Neural cell (in vitro differentiated cells): ENCODE measurements around the gene RANGRF. TPM values are rescaled to one million over a fixed set of nuclear protein-coding genes. Genes with fewer than 3 reads are reported as not detected.
A peak's percentile ranks its signal among the peaks of the same experiment; 100 is the strongest.

ENCODE experiments used
- H2AFZ ChIP-seq: fragments of 200-600, 300-800 bp; sonication (generic), shearing (Covaris generic); 2 replicates; pipeline ENCODE4 v1.6.0; 2014; ENCODE audit warnings: low read depth, mild to moderate bottlenecking, antibody characterized with exemption, low read length, moderate library complexity
- H3F3A ChIP-seq: fragments of 200-600 bp; shearing (Covaris generic); 2 replicates; pipeline ENCODE4 v1.6.1; 2016; ENCODE audit warnings: mild to moderate bottlenecking, moderate library complexity, mixed read lengths, antibody characterized with exemption, low read length; ENCODE audit not compliant: insufficient read depth, poor library complexity, severe bottlenecking
- H3K27ac ChIP-seq: fragments of 200-600, 300-800 bp; sonication (generic), shearing (Covaris generic); 2 replicates; pipeline ENCODE4 v1.5.1; 2014; ENCODE audit warnings: mild to moderate bottlenecking, low read length, moderate library complexity
- H3K27me3 ChIP-seq: fragments of 300-800, 200-600 bp; sonication (generic), shearing (Covaris generic); 2 replicates; pipeline ENCODE4 v1.6.0; 2014; ENCODE audit warnings: mild to moderate bottlenecking, low read depth, low read length, moderate library complexity; ENCODE audit not compliant: insufficient read depth
- H3K36me3 ChIP-seq: fragments of 300-800, 200-600 bp; sonication (generic), shearing (Covaris generic); 2 replicates; pipeline ENCODE4 v1.5.1; 2014; ENCODE audit warnings: mild to moderate bottlenecking, antibody characterized with exemption, low read length, moderate library complexity; ENCODE audit not compliant: insufficient read depth
- H3K4me2 ChIP-seq: fragments of 300-800, 200-600 bp; sonication (generic), shearing (Covaris generic); 2 replicates; pipeline ENCODE4 v1.6.0; 2014; ENCODE audit warnings: mild to moderate bottlenecking, low read length
- H3K4me3 ChIP-seq: fragments of 300-800, 200-600 bp; sonication (generic), shearing (Covaris generic); 2 replicates; pipeline ENCODE4 v1.5.1; 2014; ENCODE audit warnings: mild to moderate bottlenecking, low read length, moderate library complexity
- H3K79me2 ChIP-seq: fragments of 200-600 bp; shearing (Covaris generic); replicated peaks from 2 replicates; pipeline ENCODE4 v1.6.0; 2014; ENCODE audit warnings: mild to moderate bottlenecking, low read length, moderate library complexity; ENCODE audit not compliant: insufficient read depth
- H3K9ac ChIP-seq: fragments of 300-800, 200-600 bp; sonication (generic), shearing (Covaris generic); 2 replicates; pipeline ENCODE4 v1.6.1; 2016; ENCODE audit warnings: mild to moderate bottlenecking, low read length, mixed read lengths
- H3K9me2 ChIP-seq: fragments of 200-600 bp; shearing (Covaris generic); 2 replicates; pipeline ENCODE4 v1.6.1; 2016; ENCODE audit warnings: mild to moderate bottlenecking, low read length, mixed read lengths; ENCODE audit not compliant: insufficient read depth
- H3K9me3 ChIP-seq: fragments of 200-600, 300-800 bp; sonication (generic), shearing (Covaris generic); 2 replicates; pipeline ENCODE4 v1.6.1; 2016; ENCODE audit warnings: mild to moderate bottlenecking, mixed run types, low read length, moderate library complexity, mixed read lengths
- H4K20me1 ChIP-seq: fragments of 200-600 bp; shearing (Covaris generic); 2 replicates; pipeline ENCODE4 v1.6.1; 2016; ENCODE audit warnings: mild to moderate bottlenecking, mixed run types; ENCODE audit not compliant: insufficient read depth
- EP300 ChIP-seq: fragments of 450-650 bp; conservative IDR thresholded peaks from 2 replicates; pipeline ENCODE4 v1.6.1; 2014; ENCODE audit warnings: antibody characterized with exemption, mild to moderate bottlenecking, moderate library complexity; ENCODE audit not compliant: poor library complexity, severe bottlenecking
- EZH2 ChIP-seq: fragments of 200-600, 300-800 bp; shearing (Covaris generic), sonication (generic); IDR thresholded peaks from 2 replicates; pipeline ENCODE4 v1.6.1; 2014; ENCODE audit warnings: antibody characterized with exemption, low read length, borderline replicate concordance, mild to moderate bottlenecking; ENCODE audit not compliant: insufficient read depth, poor library complexity, severe bottlenecking
- MXI1 ChIP-seq: fragments of 450-650 bp; conservative IDR thresholded peaks from 2 replicates; pipeline ENCODE4 v1.6.1; 2014; ENCODE audit warnings: antibody characterized with exemption, mild to moderate bottlenecking; ENCODE audit not compliant: poor library complexity, severe bottlenecking
- POLR2AphosphoS5 ChIP-seq: IDR thresholded peaks from 2 replicates; pipeline ENCODE4 v1.6.1; 2012
- RAD21 ChIP-seq: fragments of 450-650 bp; conservative IDR thresholded peaks from 2 replicates; pipeline ENCODE4 v1.6.1; 2014; ENCODE audit warnings: antibody characterized with exemption, mild to moderate bottlenecking, moderate library complexity
- SMC3 ChIP-seq: fragments of 450-650 bp; conservative IDR thresholded peaks from 2 replicates; pipeline ENCODE4 v1.6.1; 2014; ENCODE audit warnings: antibody characterized with exemption, mild to moderate bottlenecking, moderate library complexity; ENCODE audit not compliant: poor library complexity
- TAF1 ChIP-seq: IDR thresholded peaks from 2 replicates; pipeline ENCODE4 v1.6.1; 2012; ENCODE audit warnings: low read depth
- polyA plus RNA-seq: library from polyadenylated mRNA; depleted of rRNA; stranded (reverse); fragments of >200 nt; gene quantifications from 2 replicates; pipeline ENCODE4 v1.2.3, GENCODE V29; 2014
- TF ChIP-seq, protein P1 (sequence below): fragments of 450-650 bp; IDR thresholded peaks from 2 replicates; pipeline ENCODE4 v1.5.1; 2014; ENCODE audit warnings: antibody characterized with exemption, mild to moderate bottlenecking, moderate library complexity; ENCODE audit not compliant: poor library complexity, severe bottlenecking
- TF ChIP-seq, protein P2 (sequence below): IDR thresholded peaks from 2 replicates; pipeline ENCODE4 v1.6.1; 2012; ENCODE audit warnings: borderline replicate concordance

Gene RANGRF
- polyA plus RNA-seq, 1 donor from 2014 or later: 20.9 TPM

DNA sequence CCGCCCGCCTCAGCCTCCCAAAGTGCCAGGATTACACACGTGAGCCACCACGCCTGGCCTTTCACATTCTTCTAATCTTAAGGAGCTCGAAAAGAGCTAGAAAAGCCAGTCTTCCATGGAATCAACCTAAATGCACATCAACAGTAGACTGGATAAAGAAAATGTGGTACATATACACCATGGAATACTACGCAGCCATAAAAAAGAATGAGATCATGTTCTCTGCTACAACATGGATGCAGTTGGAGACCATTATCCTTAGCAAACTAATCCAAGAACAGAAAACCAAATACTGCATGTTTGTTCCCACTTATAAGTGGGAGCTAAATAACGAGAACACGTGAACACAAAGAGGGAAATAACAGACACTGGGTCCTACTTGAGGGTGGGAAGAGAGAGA is 43.7 kb upstream of the RANGRF start:
- Histone ChIP-seq H3F3A (no peaks in the 10 kb centered on the region), H3K79me2 (peaks cover 27% of the 10 kb centered on the region)

DNA sequence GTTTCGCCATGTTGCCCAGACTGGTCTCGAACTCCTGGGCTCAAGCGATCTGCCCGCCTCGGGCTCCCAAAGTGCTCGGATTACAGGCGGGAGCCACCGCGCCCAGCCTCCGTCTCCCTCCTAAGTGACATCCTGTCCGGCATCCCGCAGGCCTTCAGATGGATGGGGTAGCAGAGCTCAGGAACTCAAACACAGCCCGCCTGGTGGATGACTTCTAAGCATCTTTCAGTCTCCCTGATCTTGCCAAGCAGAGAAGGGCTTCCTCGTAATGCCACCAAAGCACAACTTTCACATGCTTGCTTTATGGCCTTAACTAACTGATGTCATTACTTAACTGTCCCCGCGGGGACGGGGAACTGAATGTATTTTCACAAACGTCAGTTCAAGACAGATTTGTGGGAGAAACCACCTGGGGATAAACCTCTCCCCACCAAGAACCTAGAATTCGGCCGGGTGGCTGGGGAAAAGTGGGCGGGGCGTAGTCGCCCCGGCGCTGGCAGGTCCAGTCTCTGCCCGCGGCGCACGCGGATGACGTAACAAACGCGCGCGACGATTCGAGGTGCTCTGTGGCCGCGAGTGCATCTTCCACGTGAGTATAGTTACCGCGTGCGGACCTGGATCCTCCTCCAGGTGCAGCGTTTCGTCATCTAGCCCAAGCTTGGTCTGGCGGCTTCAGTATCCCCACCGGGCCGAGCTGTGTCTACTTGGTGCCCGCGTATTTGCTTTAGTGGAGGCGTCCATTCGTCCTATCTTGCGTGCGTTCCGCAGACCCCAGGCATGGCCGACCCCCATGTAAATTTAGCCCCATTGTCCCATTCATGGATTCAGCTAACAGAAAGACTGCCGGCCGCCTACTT is 39.5 kb upstream of the RANGRF start, which contains the start of gene PFAS:
TSS of gene PFAS (plus strand) at position 539 of the 857 bp plus-strand sequence. CDS start 4,649 bp downstream, outside the sequence.
- H2AFZ ChIP-seq: peak within 1 kb of the TSS; percentile 90
- peak within 1 kb of the TSS; percentile 98 for H3K9ac ChIP-seq
- peaks cover 28% of the 10 kb centered on the region for H3K79me2 ChIP-seq

More for the DNA sequence above, 43.7 kb upstream of the RANGRF start:
- H3K9ac ChIP-seq: no peak overlapping the region
- H2AFZ ChIP-seq: no peak overlapping the region
- TF ChIP-seq, protein P1, sequence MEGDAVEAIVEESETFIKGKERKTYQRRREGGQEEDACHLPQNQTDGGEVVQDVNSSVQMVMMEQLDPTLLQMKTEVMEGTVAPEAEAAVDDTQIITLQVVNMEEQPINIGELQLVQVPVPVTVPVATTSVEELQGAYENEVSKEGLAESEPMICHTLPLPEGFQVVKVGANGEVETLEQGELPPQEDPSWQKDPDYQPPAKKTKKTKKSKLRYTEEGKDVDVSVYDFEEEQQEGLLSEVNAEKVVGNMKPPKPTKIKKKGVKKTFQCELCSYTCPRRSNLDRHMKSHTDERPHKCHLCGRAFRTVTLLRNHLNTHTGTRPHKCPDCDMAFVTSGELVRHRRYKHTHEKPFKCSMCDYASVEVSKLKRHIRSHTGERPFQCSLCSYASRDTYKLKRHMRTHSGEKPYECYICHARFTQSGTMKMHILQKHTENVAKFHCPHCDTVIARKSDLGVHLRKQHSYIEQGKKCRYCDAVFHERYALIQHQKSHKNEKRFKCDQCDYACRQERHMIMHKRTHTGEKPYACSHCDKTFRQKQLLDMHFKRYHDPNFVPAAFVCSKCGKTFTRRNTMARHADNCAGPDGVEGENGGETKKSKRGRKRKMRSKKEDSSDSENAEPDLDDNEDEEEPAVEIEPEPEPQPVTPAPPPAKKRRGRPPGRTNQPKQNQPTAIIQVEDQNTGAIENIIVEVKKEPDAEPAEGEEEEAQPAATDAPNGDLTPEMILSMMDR: no peak
- TF ChIP-seq EP300: no peak
- no peak for TF ChIP-seq EZH2
- TF ChIP-seq, protein P2, sequence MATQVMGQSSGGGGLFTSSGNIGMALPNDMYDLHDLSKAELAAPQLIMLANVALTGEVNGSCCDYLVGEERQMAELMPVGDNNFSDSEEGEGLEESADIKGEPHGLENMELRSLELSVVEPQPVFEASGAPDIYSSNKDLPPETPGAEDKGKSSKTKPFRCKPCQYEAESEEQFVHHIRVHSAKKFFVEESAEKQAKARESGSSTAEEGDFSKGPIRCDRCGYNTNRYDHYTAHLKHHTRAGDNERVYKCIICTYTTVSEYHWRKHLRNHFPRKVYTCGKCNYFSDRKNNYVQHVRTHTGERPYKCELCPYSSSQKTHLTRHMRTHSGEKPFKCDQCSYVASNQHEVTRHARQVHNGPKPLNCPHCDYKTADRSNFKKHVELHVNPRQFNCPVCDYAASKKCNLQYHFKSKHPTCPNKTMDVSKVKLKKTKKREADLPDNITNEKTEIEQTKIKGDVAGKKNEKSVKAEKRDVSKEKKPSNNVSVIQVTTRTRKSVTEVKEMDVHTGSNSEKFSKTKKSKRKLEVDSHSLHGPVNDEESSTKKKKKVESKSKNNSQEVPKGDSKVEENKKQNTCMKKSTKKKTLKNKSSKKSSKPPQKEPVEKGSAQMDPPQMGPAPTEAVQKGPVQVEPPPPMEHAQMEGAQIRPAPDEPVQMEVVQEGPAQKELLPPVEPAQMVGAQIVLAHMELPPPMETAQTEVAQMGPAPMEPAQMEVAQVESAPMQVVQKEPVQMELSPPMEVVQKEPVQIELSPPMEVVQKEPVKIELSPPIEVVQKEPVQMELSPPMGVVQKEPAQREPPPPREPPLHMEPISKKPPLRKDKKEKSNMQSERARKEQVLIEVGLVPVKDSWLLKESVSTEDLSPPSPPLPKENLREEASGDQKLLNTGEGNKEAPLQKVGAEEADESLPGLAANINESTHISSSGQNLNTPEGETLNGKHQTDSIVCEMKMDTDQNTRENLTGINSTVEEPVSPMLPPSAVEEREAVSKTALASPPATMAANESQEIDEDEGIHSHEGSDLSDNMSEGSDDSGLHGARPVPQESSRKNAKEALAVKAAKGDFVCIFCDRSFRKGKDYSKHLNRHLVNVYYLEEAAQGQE: no peak
- TF ChIP-seq POLR2AphosphoS5: no peak
- no peak for TF ChIP-seq SMC3
- TF ChIP-seq TAF1: no peak
- no peak for TF ChIP-seq RAD21
- no peak overlapping the region for H3K27ac ChIP-seq
- H3K4me3 ChIP-seq: no peak overlapping the region
- H3K36me3 ChIP-seq: no peaks in the 10 kb centered on the region
- H4K20me1 ChIP-seq: no peaks in the 10 kb centered on the region
- H3K27me3 ChIP-seq: no peaks in the 10 kb centered on the region
- no peaks in the 10 kb centered on the region for H3K9me2 ChIP-seq
- no peak overlapping the region for H3K4me2 ChIP-seq
- no peaks in the 10 kb centered on the region for H3K9me3 ChIP-seq

More for the DNA sequence above, 39.5 kb upstream of the RANGRF start, which contains the start of gene PFAS:
- Histone ChIP-seq H3K36me3 (no peaks in the 10 kb centered on the region), H3F3A (no peaks in the 10 kb centered on the region), H3K27ac (peak within 1 kb of the TSS; percentile 100), H3K4me3 (peak within 1 kb of the TSS; percentile 97), H3K9me3 (no peaks in the 10 kb centered on the region), H3K4me2 (peak within 1 kb of the TSS; percentile 65), H3K9me2 (no peaks in the 10 kb centered on the region), H3K27me3 (no peaks in the 10 kb centered on the region), H4K20me1 (no peaks in the 10 kb centered on the region)
- peak; percentile 89 for TF ChIP-seq POLR2AphosphoS5
- peak; percentile 69 for TF ChIP-seq EP300
- peak; percentile 100 for TF ChIP-seq MXI1
- TF ChIP-seq, protein P2: peak; percentile 59
- TF ChIP-seq, protein P1: peak; percentile 12
- TF ChIP-seq SMC3: no peak
- TF ChIP-seq TAF1: no peak
- no peak for TF ChIP-seq EZH2
- TF ChIP-seq RAD21: no peak
